Measurements from ENCODE around the gene OTOA.

The OTOA gene

DNA sequence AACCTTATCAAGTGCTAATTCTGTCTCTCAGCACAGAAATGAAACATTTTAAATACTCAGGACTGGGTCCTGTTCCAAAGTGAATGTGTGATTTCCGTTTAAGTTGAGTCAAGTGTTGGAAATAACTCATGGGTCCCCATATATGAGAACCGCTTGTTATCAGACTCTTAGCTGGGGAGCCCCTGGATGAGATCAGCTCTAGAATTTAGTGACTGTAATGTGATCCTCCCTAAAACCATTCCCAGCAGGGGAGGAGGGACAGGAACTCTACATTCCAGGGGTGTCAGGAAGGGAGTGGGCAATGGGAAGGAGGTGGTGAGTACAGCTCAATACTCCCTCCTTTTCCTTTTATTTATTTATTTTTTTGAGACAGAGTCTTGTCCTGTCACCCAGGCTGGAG, 37.5 kb downstream of the OTOA start:
- H3K27me3 ChIP-seq (ENCODE audit: insufficient read depth, low read length, poor library complexity) = peaks cover 3% of the 10 kb centered on the region
- ATAC-seq (ENCODE audit: insufficient read depth, low read depth) (no peak), DNase-seq (no peak)
- no peak overlapping the region for H2AFZ ChIP-seq (ENCODE audit: low read depth, low read length)
- H3K4me2 ChIP-seq (ENCODE audit: insufficient read depth, low read length) = no peak overlapping the region
- H3K9me3 ChIP-seq (ENCODE audit: insufficient read depth, low read length, severe bottlenecking) = no peaks in the 10 kb centered on the region
- no peaks in the 10 kb centered on the region for H3K4me1 ChIP-seq (ENCODE audit: insufficient read depth, low read length)
- TF ChIP-seq, protein P1, sequence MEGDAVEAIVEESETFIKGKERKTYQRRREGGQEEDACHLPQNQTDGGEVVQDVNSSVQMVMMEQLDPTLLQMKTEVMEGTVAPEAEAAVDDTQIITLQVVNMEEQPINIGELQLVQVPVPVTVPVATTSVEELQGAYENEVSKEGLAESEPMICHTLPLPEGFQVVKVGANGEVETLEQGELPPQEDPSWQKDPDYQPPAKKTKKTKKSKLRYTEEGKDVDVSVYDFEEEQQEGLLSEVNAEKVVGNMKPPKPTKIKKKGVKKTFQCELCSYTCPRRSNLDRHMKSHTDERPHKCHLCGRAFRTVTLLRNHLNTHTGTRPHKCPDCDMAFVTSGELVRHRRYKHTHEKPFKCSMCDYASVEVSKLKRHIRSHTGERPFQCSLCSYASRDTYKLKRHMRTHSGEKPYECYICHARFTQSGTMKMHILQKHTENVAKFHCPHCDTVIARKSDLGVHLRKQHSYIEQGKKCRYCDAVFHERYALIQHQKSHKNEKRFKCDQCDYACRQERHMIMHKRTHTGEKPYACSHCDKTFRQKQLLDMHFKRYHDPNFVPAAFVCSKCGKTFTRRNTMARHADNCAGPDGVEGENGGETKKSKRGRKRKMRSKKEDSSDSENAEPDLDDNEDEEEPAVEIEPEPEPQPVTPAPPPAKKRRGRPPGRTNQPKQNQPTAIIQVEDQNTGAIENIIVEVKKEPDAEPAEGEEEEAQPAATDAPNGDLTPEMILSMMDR (IDR thresholded peaks at IDR 0.05; ENCODE audit: borderline replicate concordance, extremely low read depth, low read length, poor library complexity, severe bottlenecking) = no peak
- TF ChIP-seq EZH2 (IDR thresholded peaks at IDR 0.05; ENCODE audit: borderline replicate concordance, low read depth, low read length, severe bottlenecking) = no peak
- H3K36me3 ChIP-seq (ENCODE audit: insufficient read depth, low read length) = no peaks in the 10 kb centered on the region
- H3K79me2 ChIP-seq (ENCODE audit: insufficient read depth, low read length) = no peaks in the 10 kb centered on the region
- no peak overlapping the region for H3K4me3 ChIP-seq (ENCODE audit: low read depth in 1 of 2, low read length in 2 of 2)
- no peaks in the 10 kb centered on the region for H4K20me1 ChIP-seq (ENCODE audit: insufficient read depth, low read length)
- H3K9ac ChIP-seq (ENCODE audit: low read depth, low read length) = no peak overlapping the region
- H3K27ac ChIP-seq (ENCODE audit: low read length) = no peak overlapping the region

DNA sequence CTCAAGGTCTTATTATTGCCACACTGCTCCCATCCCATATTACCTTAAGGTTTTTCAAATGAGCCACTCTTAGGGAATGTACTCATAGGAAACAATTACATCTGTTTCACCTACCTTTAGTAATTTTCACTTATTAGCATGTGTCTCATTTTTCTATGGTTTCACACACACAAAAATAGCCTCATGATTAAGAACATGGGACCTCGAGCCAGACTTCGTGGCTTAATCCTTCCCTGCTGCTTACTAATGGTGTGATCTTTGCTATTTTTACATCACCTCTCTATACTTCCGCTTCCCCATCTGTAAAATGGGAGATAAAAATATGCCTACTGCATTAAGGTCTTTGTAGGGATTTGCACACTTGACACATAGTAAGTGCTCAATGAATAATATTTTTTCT, 38.5 kb downstream of the OTOA start:
- DNase-seq (no peak), ATAC-seq (ENCODE audit: insufficient read depth, low read depth) (no peak)
- peaks cover 4% of the 10 kb centered on the region for H3K27me3 ChIP-seq (ENCODE audit: insufficient read depth, low read length, poor library complexity)
- H3K4me2 ChIP-seq (ENCODE audit: insufficient read depth, low read length) = no peak overlapping the region
- H4K20me1 ChIP-seq (ENCODE audit: insufficient read depth, low read length) = no peaks in the 10 kb centered on the region
- H3K4me3 ChIP-seq (ENCODE audit: low read depth in 1 of 2, low read length in 2 of 2) = no peak overlapping the region
- TF ChIP-seq EZH2 (IDR thresholded peaks at IDR 0.05; ENCODE audit: borderline replicate concordance, low read depth, low read length, severe bottlenecking) = no peak
- TF ChIP-seq, protein P1 (IDR thresholded peaks at IDR 0.05; ENCODE audit: borderline replicate concordance, extremely low read depth, low read length, poor library complexity, severe bottlenecking) = no peak
- no peaks in the 10 kb centered on the region for H3K4me1 ChIP-seq (ENCODE audit: insufficient read depth, low read length)
- H2AFZ ChIP-seq (ENCODE audit: low read depth, low read length) = no peak overlapping the region
- H3K79me2 ChIP-seq (ENCODE audit: insufficient read depth, low read length) = no peaks in the 10 kb centered on the region
- no peaks in the 10 kb centered on the region for H3K9me3 ChIP-seq (ENCODE audit: insufficient read depth, low read length, severe bottlenecking)
- no peak overlapping the region for H3K27ac ChIP-seq (ENCODE audit: low read length)
- H3K36me3 ChIP-seq (ENCODE audit: insufficient read depth, low read length) = no peaks in the 10 kb centered on the region
- H3K9ac ChIP-seq (ENCODE audit: low read depth, low read length) = no peak overlapping the region

DNA sequence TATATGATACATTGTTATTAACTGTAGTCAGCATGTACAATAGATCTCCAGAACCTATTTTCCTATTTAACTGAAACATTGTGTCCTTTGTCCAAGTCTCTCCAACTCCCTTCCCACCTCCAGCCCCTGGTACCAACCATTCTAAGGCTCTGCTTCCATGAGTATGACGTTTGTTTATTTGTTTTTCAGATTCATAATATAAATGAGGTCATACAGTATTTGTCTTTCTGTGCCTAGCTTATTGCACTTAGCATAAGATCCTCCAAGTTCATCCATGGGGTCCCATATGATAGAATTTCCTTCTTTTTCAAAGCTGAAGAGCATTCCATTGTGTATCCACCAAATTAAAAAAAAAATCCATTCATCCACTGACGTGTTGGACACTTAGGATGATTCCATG, 39.4 kb downstream of the OTOA start:
- TF ChIP-seq, protein P1 (IDR thresholded peaks at IDR 0.05; ENCODE audit: borderline replicate concordance, extremely low read depth, low read length, poor library complexity, severe bottlenecking) = no peak
- no peak for TF ChIP-seq EZH2 (IDR thresholded peaks at IDR 0.05; ENCODE audit: borderline replicate concordance, low read depth, low read length, severe bottlenecking)
- peaks cover under 1% of the 10 kb centered on the region for H3K4me1 ChIP-seq (ENCODE audit: insufficient read depth, low read length)
- H3K4me2 ChIP-seq (ENCODE audit: insufficient read depth, low read length) = no peak overlapping the region
- DNase-seq (no peak), ATAC-seq (ENCODE audit: insufficient read depth, low read depth) (no peak)
- H3K27ac ChIP-seq (ENCODE audit: low read length) = no peak overlapping the region
- H3K4me3 ChIP-seq (ENCODE audit: low read depth in 1 of 2, low read length in 2 of 2) = no peak overlapping the region
- H3K79me2 ChIP-seq (ENCODE audit: insufficient read depth, low read length) = no peaks in the 10 kb centered on the region
- H2AFZ ChIP-seq (ENCODE audit: low read depth, low read length) = no peak overlapping the region
- no peaks in the 10 kb centered on the region for H4K20me1 ChIP-seq (ENCODE audit: insufficient read depth, low read length)
- no peaks in the 10 kb centered on the region for H3K36me3 ChIP-seq (ENCODE audit: insufficient read depth, low read length)
- peaks cover 4% of the 10 kb centered on the region for H3K27me3 ChIP-seq (ENCODE audit: insufficient read depth, low read length, poor library complexity)
- H3K9me3 ChIP-seq (ENCODE audit: insufficient read depth, low read length, severe bottlenecking) = no peaks in the 10 kb centered on the region
- no peak overlapping the region for H3K9ac ChIP-seq (ENCODE audit: low read depth, low read length)
